UCSD-AML1 (cell line): Measurements from ENCODE around the gene CCN6.

Experiments
- DNase-seq: peaks from one replicate; lab custom pipeline; 2025; ENCODE audit not compliant: unreplicated experiment; lab: John Stamatoyannopoulos, UW

The CCN6 gene

DNA sequence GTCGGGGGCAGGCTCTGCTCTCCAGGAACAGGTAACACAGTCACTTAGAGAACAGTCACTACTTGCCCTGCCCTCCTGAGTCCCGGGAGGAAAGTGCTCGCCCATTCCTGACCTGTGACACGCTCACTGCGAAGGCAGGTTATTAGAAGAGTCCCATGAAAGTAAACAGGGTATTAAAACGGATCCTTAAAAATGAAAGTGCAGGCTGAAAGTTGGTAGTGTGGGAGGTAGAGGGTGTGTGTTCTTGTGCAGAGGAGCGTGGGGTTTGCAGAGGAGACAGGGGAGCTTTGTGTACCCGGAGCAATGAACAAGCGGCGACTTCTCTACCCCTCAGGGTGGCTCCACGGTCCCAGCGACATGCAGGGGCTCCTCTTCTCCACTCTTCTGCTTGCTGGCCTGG, at the start of gene CCN6:
TSS of gene CCN6 (plus strand) at position 104 of the 400 bp plus-strand sequence. CDS start at position 358, 254 bp downstream.
- DNase-seq: no peak

DNA sequence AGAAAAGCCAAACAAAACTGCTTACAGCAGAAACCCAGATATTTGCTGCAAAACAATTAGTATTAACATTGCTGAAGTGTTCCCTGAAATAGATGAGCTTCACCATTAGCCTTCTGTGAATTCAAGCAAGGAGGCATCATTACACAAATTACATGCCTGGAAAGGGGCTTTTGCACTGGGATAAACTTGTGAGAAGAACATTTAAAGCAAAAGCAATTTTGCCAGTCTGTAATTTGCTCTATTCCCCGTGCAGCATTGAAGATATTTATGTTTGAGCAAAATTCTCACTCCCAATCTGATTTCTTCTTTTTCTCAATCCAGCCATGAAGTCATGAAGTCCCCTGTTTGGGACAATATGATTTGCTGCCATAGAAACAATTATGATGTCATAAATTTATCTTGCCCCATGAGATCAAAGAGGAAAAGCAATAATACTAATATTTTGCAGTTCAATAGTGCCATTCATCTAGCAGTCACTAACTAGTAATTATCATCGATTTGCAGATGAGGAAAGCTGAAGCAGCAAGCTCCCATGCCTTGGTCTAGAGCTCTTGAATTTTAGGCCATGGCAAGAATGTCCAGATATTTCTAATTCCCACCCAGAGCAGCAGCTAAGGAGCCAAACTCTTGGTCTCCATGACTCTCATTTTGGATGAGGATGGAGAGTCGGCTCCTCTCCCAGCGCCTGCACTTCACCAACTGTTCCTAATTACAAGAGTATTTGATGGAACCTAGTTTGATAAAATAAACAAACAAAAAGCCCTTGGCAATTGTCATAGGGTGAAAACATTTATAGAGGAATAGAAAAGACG, 49.5 kb upstream of the CCN6 start:
- DNase-seq: no peak

DNA sequence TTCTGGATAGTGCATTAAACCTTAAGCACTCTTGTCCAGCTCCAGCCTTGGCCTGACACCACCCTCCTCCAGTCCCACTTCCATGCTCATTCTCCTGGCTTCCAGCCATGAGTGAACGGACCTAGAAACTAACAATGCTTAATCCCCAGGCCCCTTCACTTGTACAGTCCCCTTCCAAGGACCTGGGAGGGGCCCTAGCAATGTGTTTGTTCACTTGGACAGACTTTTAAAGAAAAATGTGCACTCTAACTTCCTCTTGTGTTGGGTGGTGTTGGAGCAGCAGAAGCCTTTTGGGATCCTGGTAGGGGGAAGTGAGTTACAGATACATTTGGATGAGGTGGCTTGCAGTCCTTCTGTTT, 48.9 kb upstream of the CCN6 start:
- DNase-seq: peak; percentile 9

DNA sequence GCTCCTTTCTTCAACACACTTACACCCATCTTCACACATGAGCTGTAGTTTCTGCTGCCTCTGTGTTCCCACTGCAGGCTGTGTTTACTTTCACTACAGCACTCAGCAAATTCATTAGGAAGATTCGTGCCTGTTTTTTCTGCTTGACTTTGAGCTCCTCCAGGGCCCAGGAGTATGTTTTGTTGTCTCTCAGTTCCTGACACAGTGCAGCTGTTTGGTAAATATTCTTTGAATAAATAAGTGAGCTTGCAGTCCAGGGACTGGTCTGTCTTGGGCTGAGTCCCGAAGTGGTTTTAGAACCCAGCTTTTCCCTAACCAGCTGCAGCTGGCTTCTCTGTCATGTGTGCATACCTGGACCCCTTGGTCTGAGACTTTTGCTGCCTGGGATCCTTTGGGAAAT, 46.6 kb upstream of the CCN6 start:
- no peak for DNase-seq

DNA sequence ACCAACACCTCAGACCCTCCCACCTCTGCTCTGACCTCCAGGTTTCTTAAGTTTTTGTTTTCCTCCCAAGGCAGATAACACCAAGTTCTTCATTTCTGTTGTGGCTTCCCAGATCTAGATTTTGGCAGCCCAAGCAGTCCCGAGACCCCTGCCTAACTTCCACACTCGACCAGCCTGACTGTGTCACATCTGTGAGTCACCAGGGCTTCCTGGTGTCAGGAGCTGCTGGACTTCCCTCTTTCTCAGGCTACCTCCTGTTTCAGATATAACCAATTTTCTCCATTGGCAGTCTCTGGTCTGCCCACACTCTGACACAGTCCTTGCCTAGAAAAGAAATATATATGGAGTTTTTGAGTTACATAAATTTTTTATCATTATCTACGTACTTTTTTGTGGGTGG, 46.1 kb upstream of the CCN6 start:
- peak; percentile 41 for DNase-seq

DNA sequence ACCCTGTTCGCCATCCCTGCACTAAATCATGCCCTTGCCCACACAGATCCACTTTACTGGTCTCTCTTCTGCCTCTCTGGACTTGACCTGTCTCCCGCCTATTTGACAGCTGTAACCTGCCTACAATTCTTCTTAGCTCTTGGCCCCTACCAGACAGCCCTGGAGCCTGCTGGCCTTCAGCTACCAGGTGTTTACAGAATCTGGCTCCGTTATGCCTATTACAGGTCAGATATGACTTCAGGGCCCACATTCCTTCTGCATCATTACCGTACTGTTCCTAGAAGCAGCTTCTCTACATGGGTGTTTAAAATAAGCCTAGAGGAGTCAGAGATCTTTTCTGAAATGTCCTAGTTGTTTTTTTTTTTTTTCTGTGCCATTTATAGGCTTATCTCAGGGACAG, 45.4 kb upstream of the CCN6 start:
- DNase-seq: no peak

DNA sequence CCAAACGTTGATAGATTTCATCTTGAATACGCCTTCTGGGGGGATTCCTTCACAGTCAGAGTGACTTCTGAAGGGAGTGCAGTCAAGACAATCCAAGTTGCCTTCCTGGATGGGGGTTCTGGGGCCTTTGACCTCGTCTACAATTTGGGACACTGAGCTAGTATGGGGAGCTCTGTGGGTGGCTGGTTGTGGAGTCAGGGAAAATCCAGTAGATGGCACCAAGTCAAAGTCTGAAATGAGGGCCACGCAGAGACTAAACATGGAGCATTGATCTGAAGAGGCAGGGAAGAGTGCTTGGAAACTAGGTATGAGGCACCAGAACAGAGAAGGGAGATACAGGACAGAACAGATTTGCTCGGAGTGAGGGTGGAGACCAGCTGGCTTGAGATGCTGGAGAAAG, 43.6 kb upstream of the CCN6 start:
- DNase-seq: peak; percentile 20

DNA sequence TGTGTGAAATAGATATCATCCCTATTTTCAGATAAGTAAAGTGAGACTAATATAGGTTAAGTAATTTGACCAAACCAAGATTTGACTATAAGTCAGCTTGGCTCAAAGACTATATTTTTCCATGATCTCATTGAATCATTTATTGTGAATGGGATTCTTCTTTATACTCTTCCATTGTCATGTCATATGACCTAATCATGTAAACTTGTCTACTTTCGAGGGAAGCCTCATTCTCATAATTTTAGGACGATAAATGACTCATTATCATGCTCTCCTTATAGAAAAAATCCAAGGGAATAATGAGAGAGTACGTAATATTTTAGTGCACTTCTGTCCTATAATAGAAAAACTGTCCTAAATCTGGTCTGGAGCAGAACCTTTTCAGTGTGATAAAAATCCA, 40.9 kb upstream of the CCN6 start:
- no peak for DNase-seq

DNA sequence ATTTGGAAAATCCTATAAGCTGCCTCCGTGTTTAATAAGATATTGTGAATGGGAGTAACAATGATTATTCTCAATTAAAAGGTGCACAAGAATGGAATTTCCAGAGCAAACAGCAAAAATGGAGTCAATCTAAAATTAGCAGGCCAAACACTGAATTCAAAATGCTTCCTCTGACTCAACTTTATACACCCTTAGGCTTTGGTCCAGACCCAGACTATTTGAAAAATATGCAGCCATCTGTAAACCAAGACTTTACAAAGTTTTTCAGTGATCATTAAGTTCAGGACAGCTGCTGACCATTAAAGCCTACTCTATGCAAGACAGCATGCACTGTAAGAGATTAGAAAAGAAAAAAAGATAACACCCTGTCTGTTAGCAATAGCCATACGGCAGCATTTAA, 39.4 kb upstream of the CCN6 start:
- no peak for DNase-seq

DNA sequence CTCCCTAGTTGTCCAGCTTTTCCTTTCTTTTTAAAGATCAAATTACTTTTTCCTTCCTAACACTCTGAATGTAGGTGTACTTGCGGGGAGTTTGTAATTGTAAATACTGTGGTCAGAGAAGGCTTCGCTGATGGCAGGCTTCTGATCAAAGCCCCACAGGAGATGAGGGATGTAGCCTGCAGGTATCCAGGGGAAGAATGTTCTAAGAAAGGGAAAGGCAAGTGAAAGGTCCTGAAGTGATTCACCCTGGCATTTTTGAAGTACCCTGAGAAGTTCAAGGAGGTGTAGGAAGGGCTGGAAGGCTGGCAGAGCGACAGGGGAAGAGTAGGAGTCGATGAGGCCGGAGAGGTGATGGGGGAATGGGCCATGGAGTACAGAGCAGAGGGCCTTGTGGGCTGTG, 38.2 kb upstream of the CCN6 start:
- no peak for DNase-seq

DNA sequence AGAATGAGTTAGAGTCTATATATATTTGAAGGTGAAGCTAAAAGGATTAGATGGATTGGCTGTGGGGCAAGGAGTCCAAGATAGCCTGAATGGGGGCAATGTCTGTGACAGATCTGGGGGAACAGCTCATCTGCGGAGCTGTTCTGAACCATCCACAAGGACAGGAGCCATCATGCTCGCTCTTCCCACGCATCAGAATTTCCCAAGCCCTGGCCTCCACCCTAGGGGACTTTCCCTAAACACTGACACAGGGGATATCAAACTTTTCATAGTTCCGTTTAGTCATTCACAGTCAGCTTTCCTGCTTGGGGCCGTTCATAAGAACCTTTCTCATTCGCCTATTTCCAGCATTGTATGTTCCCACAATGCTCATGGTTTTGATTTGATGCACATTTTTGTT, 37.6 kb upstream of the CCN6 start:
- DNase-seq: no peak

DNA sequence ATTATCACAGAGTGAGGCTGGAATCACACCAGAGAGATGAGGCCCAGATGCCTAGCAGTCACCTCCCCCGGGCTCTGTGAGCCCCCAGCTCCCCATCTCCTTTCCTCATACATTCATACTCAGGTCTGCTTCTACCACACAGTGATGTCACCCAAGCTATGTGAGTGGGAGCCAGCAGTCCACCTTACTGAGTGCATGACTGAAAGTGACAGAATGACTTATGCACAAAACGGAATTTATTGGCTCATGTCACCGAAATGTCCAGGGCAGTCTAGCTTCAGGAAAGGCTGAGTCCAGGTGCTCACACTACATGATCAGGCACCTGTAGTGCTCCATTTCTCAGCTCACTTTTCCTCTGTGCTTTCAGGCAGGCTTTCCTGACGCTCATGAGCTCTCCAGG, 36.7 kb upstream of the CCN6 start:
- DNase-seq: no peak

DNA sequence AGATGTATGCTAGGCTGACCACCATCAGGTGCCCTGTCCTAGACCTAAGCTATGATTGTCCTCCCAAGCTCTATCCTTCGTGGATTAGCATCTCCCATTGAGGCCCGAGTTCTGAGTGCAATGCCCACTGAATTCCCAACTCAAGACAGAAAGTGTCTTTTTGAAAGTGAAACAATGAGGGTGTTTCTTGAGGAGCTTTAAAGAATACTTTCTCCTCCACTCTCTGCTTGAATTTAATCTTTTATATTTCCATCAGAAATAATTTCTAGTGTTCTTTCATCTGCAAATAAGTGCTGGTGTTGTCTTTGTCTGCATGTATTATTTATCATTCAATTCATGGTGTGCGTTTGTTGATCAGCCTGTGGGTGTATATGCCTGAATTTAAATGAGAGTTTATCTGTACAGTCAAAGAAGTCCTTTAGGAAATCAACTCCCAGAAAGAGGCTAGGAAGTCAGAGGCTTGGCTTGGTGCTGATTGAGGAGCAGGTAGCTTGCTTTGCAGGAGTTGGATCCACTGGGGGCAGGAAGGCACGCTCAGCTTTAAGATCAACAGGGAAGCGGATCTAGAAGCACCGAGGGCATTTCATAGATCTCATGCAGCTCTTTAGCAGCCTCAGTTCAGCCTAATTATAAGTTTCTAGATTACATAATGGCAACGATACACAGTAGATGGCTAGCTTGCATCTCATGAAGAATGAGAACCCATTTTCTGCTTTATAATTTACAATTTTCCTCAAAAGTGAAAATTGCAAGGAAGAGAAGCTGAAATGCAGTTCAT, 36.0 kb upstream of the CCN6 start:
- DNase-seq: no peak

DNA sequence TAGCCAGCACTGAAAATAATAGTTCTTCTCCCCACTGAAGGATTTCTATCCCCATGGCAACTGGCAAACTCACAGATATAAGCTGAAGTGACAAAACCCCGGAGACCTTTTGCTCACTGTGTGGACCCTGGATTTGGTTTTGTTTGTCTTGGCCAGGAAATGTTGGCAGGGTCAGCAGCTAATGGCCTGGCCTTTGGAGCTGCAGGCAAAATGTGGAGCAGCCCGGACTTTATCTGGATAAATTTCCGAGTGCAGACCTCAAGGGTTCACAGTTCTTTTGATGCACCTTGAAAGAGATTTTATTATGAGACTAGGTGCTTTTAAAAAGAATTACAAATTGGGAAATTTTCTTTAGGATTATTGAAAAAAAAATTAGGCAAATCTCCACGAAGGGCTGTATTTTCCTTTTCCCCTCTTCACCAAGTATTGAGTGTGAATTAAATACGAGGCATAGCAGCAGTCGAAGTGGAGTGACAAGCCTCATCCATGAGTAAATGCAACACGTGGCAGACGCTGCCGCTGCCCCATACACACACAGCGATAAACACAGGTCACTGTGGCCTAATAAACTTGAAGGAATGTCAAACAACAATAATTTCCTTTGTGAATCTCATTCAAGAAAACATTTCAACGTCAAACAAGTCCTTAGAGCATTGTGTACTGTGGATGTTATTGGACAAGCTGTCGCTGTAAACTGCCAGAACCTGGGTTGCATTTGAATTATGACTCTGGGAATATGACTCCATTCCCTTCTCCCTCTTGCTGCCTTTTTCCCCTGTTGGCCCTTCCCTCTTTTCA, 35.1 kb upstream of the CCN6 start:
- DNase-seq: no peak

DNA sequence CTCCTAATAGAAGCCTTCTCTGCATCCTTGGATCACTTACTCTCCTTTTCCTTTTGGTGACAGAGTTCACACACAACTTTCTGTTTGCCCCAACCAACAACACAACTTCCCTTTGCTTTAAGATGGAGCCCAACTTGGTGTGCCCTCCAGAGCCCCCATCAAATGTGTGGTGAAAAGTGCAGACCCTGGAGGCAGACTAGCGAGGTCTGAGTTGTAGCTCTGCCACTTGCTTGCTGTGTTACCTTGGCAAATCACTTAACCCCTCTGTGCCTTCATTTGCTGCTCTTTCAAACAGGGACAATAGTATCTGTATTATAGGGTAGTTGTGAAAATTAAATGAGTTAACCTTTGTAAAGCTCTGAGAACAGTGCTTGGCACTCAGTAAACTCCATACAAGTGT, 34.3 kb upstream of the CCN6 start:
- DNase-seq: no peak

DNA sequence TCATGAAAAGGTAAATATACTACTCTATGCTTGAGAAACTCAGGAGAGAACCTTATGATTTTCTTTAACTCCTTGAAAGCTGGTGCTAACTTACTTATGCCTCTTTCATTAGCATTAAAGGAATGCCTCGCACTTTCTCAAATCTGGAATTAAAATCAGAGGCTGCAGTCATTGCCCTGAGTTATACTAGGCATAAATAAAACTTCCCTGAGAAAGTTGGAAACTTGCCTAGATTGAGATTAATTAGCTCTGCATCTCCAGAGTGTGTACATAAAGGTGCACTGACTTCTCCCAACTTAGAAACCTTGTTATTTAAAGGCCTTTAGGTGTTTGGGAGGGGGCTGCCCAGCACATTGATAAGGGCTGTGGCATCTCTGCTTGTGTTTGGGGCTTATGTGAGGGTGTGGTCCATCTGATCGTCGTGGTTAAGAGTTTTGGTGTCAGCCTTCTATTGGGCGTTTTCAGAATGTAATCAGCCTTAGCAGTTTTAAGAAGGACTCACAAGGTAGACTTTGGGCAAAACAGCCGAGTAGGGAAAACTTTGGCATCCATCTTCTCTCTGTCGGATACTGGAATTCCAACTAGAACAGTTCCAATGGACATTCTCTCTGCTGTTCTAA, 32.1 kb upstream of the CCN6 start:
- DNase-seq: no peak

DNA sequence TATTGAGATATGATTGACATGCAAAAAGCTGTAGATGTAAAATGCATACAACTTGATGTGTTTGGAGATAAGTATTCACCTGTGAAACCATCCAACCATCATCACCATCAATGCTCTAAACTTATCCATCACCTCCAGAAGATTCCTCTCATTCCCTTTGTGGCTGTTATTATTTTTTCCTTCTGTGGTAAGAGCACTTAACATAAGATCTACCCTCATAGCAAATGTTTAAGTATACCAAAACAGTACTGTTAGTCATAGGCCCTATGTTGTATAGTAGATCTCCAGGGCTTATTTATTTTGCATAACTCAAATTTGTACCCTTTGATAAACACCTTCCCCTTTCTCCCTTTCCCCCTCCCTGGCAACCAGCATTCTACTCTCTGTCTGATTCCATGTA, 31.2 kb upstream of the CCN6 start:
- DNase-seq: no peak

DNA sequence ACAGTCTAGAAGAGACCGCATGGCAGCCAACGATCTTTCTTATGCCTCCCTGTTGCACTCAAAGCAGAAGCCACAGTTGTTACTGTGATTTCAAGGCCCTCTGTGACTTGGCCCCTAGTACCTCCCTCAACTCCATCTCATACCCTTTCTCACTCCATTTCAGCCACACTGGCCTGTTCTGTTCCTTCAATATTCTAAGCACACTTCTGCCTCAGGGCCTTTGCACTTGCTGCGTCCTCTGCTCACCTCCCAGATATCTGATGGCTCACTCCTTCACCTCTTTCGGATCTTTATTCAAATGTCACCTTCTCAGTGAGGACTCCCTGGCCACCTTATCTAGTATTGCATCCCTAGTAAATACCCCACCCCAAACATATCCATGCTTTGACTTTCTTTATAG, 29.4 kb upstream of the CCN6 start:
- no peak for DNase-seq

DNA sequence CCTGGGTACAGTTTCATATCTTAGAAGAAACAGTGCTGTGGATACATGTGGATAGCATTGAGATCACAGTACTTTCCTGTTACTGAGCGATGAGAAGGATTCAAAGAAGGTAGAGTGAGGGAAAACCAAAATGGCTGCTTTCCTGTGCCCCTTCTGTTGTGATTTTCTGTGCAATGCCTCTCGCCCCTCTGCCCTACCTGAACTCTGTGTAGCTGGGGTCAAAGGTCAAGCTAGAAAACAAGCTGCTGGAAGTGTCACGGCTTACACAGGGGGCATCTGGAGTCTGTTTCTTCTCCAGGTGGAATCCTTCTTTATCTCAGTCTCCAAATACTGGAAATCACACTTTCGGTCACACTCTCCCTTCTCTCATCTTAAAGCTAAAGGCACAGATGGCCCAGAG, 27.0 kb upstream of the CCN6 start:
- no peak for DNase-seq

DNA sequence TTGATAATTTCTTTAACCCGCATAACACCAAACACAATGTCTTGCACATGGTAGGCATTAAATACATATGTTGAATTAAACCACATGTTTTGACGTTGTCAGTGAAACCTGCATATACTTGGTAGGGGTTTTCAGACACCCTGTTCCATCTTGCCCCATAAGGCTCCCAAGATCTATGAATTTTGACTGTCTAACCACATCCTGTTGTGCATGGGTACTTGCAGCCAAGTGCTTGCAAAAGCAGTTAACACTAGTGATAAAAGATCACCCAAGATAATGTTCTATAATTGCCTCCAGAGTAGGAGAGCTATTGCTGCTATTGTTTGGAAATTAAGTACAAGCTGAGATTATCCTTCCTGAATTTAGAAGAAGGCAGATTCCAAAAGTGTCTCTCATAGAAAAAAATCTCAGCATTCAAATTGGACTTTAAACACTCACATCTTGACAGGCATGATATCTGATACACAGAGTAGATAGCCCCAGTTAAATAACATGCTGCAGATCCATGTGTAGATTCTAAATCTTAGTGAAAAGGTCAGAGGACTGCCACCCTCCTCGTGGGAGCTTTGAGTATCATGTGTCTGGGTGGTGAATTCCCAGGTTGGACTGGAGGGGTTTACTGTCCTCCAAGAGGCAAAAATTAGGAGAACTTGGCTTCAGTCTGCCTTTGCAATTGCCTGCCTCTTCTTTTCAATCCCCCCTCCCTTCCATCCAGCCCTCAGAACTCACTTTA, 25.8 kb upstream of the CCN6 start:
- no peak for DNase-seq
